Parathyroid adenoma (tissue), 2 donors: Measurements from ENCODE around the gene GTF3C5.
"Not testable (repeated sequence)": the region's sequence is repeated elsewhere in the genome, so short reads cannot be mapped to it uniquely, and the experiment has no call there.

Experiments
- H2AFZ ChIP-seq: fragments of 300-600 bp; sonication (generic); one replicate; pipeline ENCODE4 v1.7.0; 2017; ENCODE audit warnings: antibody characterized with exemption, mild to moderate bottlenecking
- H3K27ac ChIP-seq: fragments of 300-600 bp; sonication (generic); one replicate; pipeline ENCODE4 v1.7.0; 2017
- H3K27me3 ChIP-seq: fragments of 300-600 bp; sonication (generic); one replicate; pipeline ENCODE4 v1.7.0; 2017; ENCODE audit warnings: low read length; ENCODE audit not compliant: control insufficient read depth, insufficient read depth
- H3K36me3 ChIP-seq: fragments of 300-600 bp; sonication (generic); one replicate; pipeline ENCODE4 v1.7.0; 2017; ENCODE audit warnings: low read length; ENCODE audit not compliant: control insufficient read depth, insufficient read depth
- H3K4me1 ChIP-seq: fragments of 300-600 bp; sonication (generic); one replicate; pipeline ENCODE4 v1.7.0; 2017; ENCODE audit warnings: control low read depth
- H3K4me2 ChIP-seq: fragments of 300-600 bp; sonication (generic); one replicate; pipeline ENCODE4 v1.7.0; 2017; ENCODE audit warnings: low read length
- H3K4me3 ChIP-seq: fragments of 300-600 bp; sonication (generic); one replicate; pipeline ENCODE4 v1.7.0; 2017; ENCODE audit warnings: low read depth, low read length
- H3K79me2 ChIP-seq: fragments of 300-600 bp; sonication (generic); one replicate; pipeline ENCODE4 v1.7.0; 2017; ENCODE audit warnings: control low read depth
- H3K9ac ChIP-seq: fragments of 300-600 bp; sonication (generic); one replicate; pipeline ENCODE4 v1.7.0; 2017; ENCODE audit warnings: mild to moderate bottlenecking
- H3K9me3 ChIP-seq: fragments of 300-600 bp; sonication (generic); one replicate; pipeline ENCODE4 v1.7.0; 2017; ENCODE audit warnings: low read length; ENCODE audit not compliant: control insufficient read depth
- CTCF ChIP-seq: fragments of 300-600 bp; sonication (generic); IDR thresholded peaks from one replicate; pipeline ENCODE4 v1.7.0; 2017; ENCODE audit warnings: antibody characterized with exemption, mild to moderate bottlenecking
- donor health status: primary hyperparathyroidism.

The GTF3C5 gene

GRCh38 chr9:133066181-133066983, 35.6 kb downstream of the GTF3C5 start:
- no peak overlapping the region for H3K4me3 ChIP-seq
- no peaks in the 10 kb centered on the region for H3K36me3 ChIP-seq
- H3K9ac ChIP-seq = no peak overlapping the region
- no peaks in the 10 kb centered on the region for H3K4me1 ChIP-seq
- H3K27me3 ChIP-seq = no peaks in the 10 kb centered on the region
- no peak overlapping the region for H3K4me2 ChIP-seq
- H2AFZ ChIP-seq = no peak overlapping the region
- no peaks in the 10 kb centered on the region for H3K79me2 ChIP-seq
- H3K27ac ChIP-seq = no peak overlapping the region
- TF ChIP-seq CTCF = no peak
- no peaks in the 10 kb centered on the region for H3K9me3 ChIP-seq

GRCh38 chr9:133067006-133067405, 36.2 kb downstream of the GTF3C5 start:
- H3K27me3 ChIP-seq = no peaks in the 10 kb centered on the region
- H3K79me2 ChIP-seq = no peaks in the 10 kb centered on the region
- H3K27ac ChIP-seq = no peak overlapping the region
- no peaks in the 10 kb centered on the region for H3K4me1 ChIP-seq
- H3K36me3 ChIP-seq = no peaks in the 10 kb centered on the region
- no peak overlapping the region for H3K9ac ChIP-seq
- no peak overlapping the region for H3K4me2 ChIP-seq
- no peak overlapping the region for H2AFZ ChIP-seq
- no peak overlapping the region for H3K4me3 ChIP-seq
- TF ChIP-seq CTCF = no peak
- H3K9me3 ChIP-seq = no peaks in the 10 kb centered on the region

GRCh38 chr9:133067813-133068212, 37.0 kb downstream of the GTF3C5 start:
- H2AFZ ChIP-seq = no peak overlapping the region
- H3K4me2 ChIP-seq = no peak overlapping the region
- TF ChIP-seq CTCF = no peak
- H3K9me3 ChIP-seq = no peaks in the 10 kb centered on the region
- no peaks in the 10 kb centered on the region for H3K27me3 ChIP-seq
- no peak overlapping the region for H3K9ac ChIP-seq
- H3K36me3 ChIP-seq = no peaks in the 10 kb centered on the region
- no peak overlapping the region for H3K27ac ChIP-seq
- no peak overlapping the region for H3K4me3 ChIP-seq
- H3K4me1 ChIP-seq = no peaks in the 10 kb centered on the region
- H3K79me2 ChIP-seq = no peaks in the 10 kb centered on the region

- H2AFZ ChIP-seq, H3K9ac ChIP-seq, H3K27me3 ChIP-seq, H3K9me3 ChIP-seq, H3K27ac ChIP-seq, H3K4me2 ChIP-seq, H3K4me3 ChIP-seq, H3K4me1 ChIP-seq, H3K36me3 ChIP-seq, H3K79me2 ChIP-seq: not testable (repeated sequence)
These were observed 37.6 kb downstream of the GTF3C5 start for GRCh38 chr9:133068431-133068830.

GRCh38 chr9:133070500-133070961, 39.7 kb downstream of the GTF3C5 start:
- H2AFZ ChIP-seq, H3K27ac ChIP-seq, H3K9ac ChIP-seq, H3K4me3 ChIP-seq, H3K36me3 ChIP-seq, H3K4me1 ChIP-seq, H3K9me3 ChIP-seq, H3K4me2 ChIP-seq, H3K79me2 ChIP-seq, H3K27me3 ChIP-seq: not testable (repeated sequence)

GRCh38 chr9:133070985-133071384, 40.2 kb downstream of the GTF3C5 start:
- not testable (repeated sequence) for H3K27ac ChIP-seq, H3K9ac ChIP-seq, H3K27me3 ChIP-seq, H3K9me3 ChIP-seq, H3K4me3 ChIP-seq, H2AFZ ChIP-seq, H3K4me2 ChIP-seq, H3K79me2 ChIP-seq, H3K4me1 ChIP-seq, H3K36me3 ChIP-seq
